PC-3 (cell line): Measurements from ENCODE around the gene EP400. TPM values are rescaled to one million over a fixed set of nuclear protein-coding genes. Genes with fewer than 3 reads are reported as not detected.

Experiments
- ATAC-seq: fragments of 200-7000 bp; cut with Tn5 transposase; 2 replicates; pipeline ENCODE4 v1.9.1; 2020; ENCODE audit warnings: mild to moderate bottlenecking, moderate library complexity
- BruUV-seq: library from RNA; stranded (reverse); fragments of 400-500 nt; replicated peaks from 2 replicates; lab custom pipeline; 2021; lab: Mats Ljungman, UMichigan
- CTCF ChIA-PET: fragments of 300-600 bp; sonication (Branson Sonifier 250); formaldehyde crosslinking; loops from one replicate; lab custom pipeline; 2022; ENCODE audit warnings: antibody characterized with exemption; lab: Charles Lee
- POLR2A ChIA-PET: fragments of 300-600 bp; sonication (Branson Sonifier 250); formaldehyde crosslinking; loops from one replicate; lab custom pipeline; 2022; ENCODE audit warnings: antibody characterized with exemption; ENCODE audit not compliant: unreplicated experiment; lab: Charles Lee
- DNase-seq: peaks from one replicate; pipeline ENCODE4 v3.0.0-alpha.2; 2015
- H2AFZ ChIP-seq: fragments of 300-600 bp; sonication (generic); 2 replicates; pipeline ENCODE4 v1.6.0; 2016; ENCODE audit warnings: antibody characterized with exemption, low read length
- H3F3A ChIP-seq: fragments of 300-600 bp; sonication (generic); one replicate; pipeline ENCODE4 v1.6.0; 2017; ENCODE audit warnings: antibody characterized with exemption, low read length, control low read depth, mild to moderate bottlenecking; ENCODE audit not compliant: unreplicated experiment
- H3K27ac ChIP-seq: fragments of 300-600 bp; sonication (generic); 2 replicates; pipeline ENCODE4 v1.5.1; 2016; ENCODE audit warnings: mild to moderate bottlenecking, low read length
- H3K27me3 ChIP-seq: fragments of 300-600 bp; sonication (generic); 2 replicates; pipeline ENCODE4 v1.6.1; 2016; ENCODE audit warnings: low read length, mixed read lengths
- H3K36me3 ChIP-seq: fragments of 300-600 bp; sonication (generic); 2 replicates; pipeline ENCODE4 v1.6.1; 2016; ENCODE audit warnings: low read depth, mixed run types, low read length, mixed read lengths
- H3K4me1 ChIP-seq: fragments of 300-600 bp; sonication (generic); 2 replicates; pipeline ENCODE4 v1.5.1; 2016; ENCODE audit warnings: low read length; ENCODE audit not compliant: insufficient read depth
- H3K4me2 ChIP-seq: fragments of 300-600 bp; sonication (generic); 2 replicates; pipeline ENCODE4 v1.6.0; 2016; ENCODE audit warnings: low read length
- H3K4me3 ChIP-seq: fragments of 300-600 bp; sonication (generic); 2 replicates; pipeline ENCODE4 v1.5.1; 2016; ENCODE audit warnings: mild to moderate bottlenecking, low read length, mixed read lengths
- H3K79me2 ChIP-seq: fragments of 300-600 bp; sonication (generic); 2 replicates; pipeline ENCODE4 v1.6.1; 2017; ENCODE audit warnings: low read length, mixed read lengths
- H3K9ac ChIP-seq: fragments of 300-600 bp; sonication (generic); 2 replicates; pipeline ENCODE4 v1.6.0; 2016; ENCODE audit warnings: mild to moderate bottlenecking, low read length
- H3K9me2 ChIP-seq: fragments of 300-600 bp; sonication (generic); replicated peaks from 2 replicates; pipeline ENCODE4 v1.6.1; 2016; ENCODE audit warnings: mixed run types, low read length, mixed read lengths
- H3K9me3 ChIP-seq: fragments of 300-600 bp; sonication (generic); 2 replicates; pipeline ENCODE4 v1.6.1; 2016; ENCODE audit warnings: low read length, mixed read lengths
- H4K20me1 ChIP-seq: fragments of 300-600 bp; sonication (generic); 2 replicates; pipeline ENCODE4 v1.6.1; 2016; ENCODE audit warnings: low read length, mixed read lengths
- CTCF ChIP-seq: fragments of 300-600 bp; sonication (generic); conservative IDR thresholded peaks from 2 replicates; pipeline ENCODE4 v1.5.1; 2017; ENCODE audit warnings: antibody characterized with exemption, low read depth, mild to moderate bottlenecking, low read length
- EZH2 ChIP-seq: fragments of 300-600 bp; sonication (generic); IDR thresholded peaks from one replicate; pipeline ENCODE4 v1.6.1; 2017; ENCODE audit warnings: antibody characterized with exemption, mild to moderate bottlenecking, low read length; ENCODE audit not compliant: unreplicated experiment
- EZH2phosphoT487 ChIP-seq: fragments of 300-600 bp; sonication (generic); IDR thresholded peaks from 2 replicates; pipeline ENCODE4 v1.6.1; 2018; ENCODE audit warnings: mild to moderate bottlenecking, antibody characterized with exemption, low read length, borderline replicate concordance
- intact Hi-C: fragments of 100-400 bp; cut with micrococcal nuclease; formaldehyde crosslinking; loops from 2 replicates; pipeline ENCODE4 v1.9.0; 2023
- total RNA-seq: library from RNA; depleted of rRNA; stranded (reverse); fragments of >200 nt; gene quantifications from 2 replicates; pipeline ENCODE4 v1.2.3, GENCODE V29; 2014

Gene EP400
- total RNA-seq, 1 experiment from 2014 or later: 20.2 TPM

- no peaks in the 10 kb centered on the region for H3K79me2 ChIP-seq
- no peaks in the 10 kb centered on the region for H3K4me1 ChIP-seq
- H3F3A ChIP-seq: no peaks in the 10 kb centered on the region
- H3K9me2 ChIP-seq: no peaks in the 10 kb centered on the region
- H3K9ac ChIP-seq: no peak overlapping the region
- BruUV-seq: no TSS peak
- H3K36me3 ChIP-seq: peaks cover 37% of the 10 kb centered on the region; the same call in 1 of the 2 replicates
- no peaks in the 10 kb centered on the region for H3K27me3 ChIP-seq
- intact Hi-C loops: no loop called here
- H2AFZ ChIP-seq: no peak overlapping the region
- CTCF ChIA-PET: no interaction called here
- no peak for ATAC-seq
- DNase-seq: no peak
- H3K4me3 ChIP-seq: no peak overlapping the region
- TF ChIP-seq CTCF (no peak), EZH2phosphoT487 (no peak), EZH2 (no peak)
- no peaks in the 10 kb centered on the region for H3K9me3 ChIP-seq
- H3K4me2 ChIP-seq: no peak overlapping the region
- H3K27ac ChIP-seq: no peak overlapping the region
- POLR2A ChIA-PET: no interaction called here
- no peaks in the 10 kb centered on the region for H4K20me1 ChIP-seq
These were observed 112.1 kb downstream of the EP400 start for GRCh38 chr12:132061641-132062430.

GRCh38 chr12:132062481-132062880, 112.7 kb downstream of the EP400 start:
- no TSS peak for BruUV-seq
- Histone ChIP-seq H3K27me3 (no peaks in the 10 kb centered on the region), H3K79me2 (no peaks in the 10 kb centered on the region), H3K4me3 (no peak overlapping the region), H3K9me3 (no peaks in the 10 kb centered on the region), H2AFZ (no peak overlapping the region), H3K36me3 (peaks cover 44% of the 10 kb centered on the region; the same call in 1 of the 2 replicates), H3K4me1 (no peaks in the 10 kb centered on the region), H3F3A (no peaks in the 10 kb centered on the region), H3K27ac (no peak overlapping the region), H4K20me1 (no peaks in the 10 kb centered on the region), H3K9me2 (no peaks in the 10 kb centered on the region), H3K9ac (no peak overlapping the region), H3K4me2 (no peak overlapping the region)
- DNase-seq: no peak
- POLR2A ChIA-PET: no interaction called here
- no peak for ATAC-seq
- CTCF ChIA-PET: no interaction called here
- no peak for TF ChIP-seq EZH2
- TF ChIP-seq EZH2phosphoT487: no peak
- TF ChIP-seq CTCF: no peak
- intact Hi-C loops: no loop called here

GRCh38 chr12:132063491-132063890, 113.7 kb downstream of the EP400 start:
- peaks cover 49% of the 10 kb centered on the region; the same call in 1 of the 2 replicates for H3K36me3 ChIP-seq
- no peaks in the 10 kb centered on the region for H3F3A ChIP-seq
- no peak overlapping the region for H3K4me3 ChIP-seq
- no peaks in the 10 kb centered on the region for H3K9me3 ChIP-seq
- no peaks in the 10 kb centered on the region for H4K20me1 ChIP-seq
- no peak overlapping the region for H3K27ac ChIP-seq
- no peaks in the 10 kb centered on the region for H3K4me1 ChIP-seq
- CTCF ChIA-PET: no interaction called here
- intact Hi-C loops: no loop called here
- no TSS peak for BruUV-seq
- no peaks in the 10 kb centered on the region for H3K79me2 ChIP-seq
- no peak overlapping the region for H3K9ac ChIP-seq
- no peak for ATAC-seq
- H3K4me2 ChIP-seq: no peak overlapping the region
- TF ChIP-seq CTCF (no peak), EZH2phosphoT487 (no peak), EZH2 (no peak)
- no peak for DNase-seq
- H3K9me2 ChIP-seq: no peaks in the 10 kb centered on the region
- POLR2A ChIA-PET: no interaction called here
- H2AFZ ChIP-seq: no peak overlapping the region
- H3K27me3 ChIP-seq: no peaks in the 10 kb centered on the region
